ENCODE data around the gene PHRF1. TPM values are rescaled to one million over a fixed set of nuclear protein-coding genes. Genes with fewer than 3 reads are reported as not detected.

PHRF1 gene
- total RNA-seq, 2 donors from 2014 or later = 12.4 to 14.2 TPM

GRCh38 chr11:555227-555779, 21.0 kb upstream of the PHRF1 start:
- Histone ChIP-seq H3K4me1 (peaks cover 0 to 21% of the 10 kb centered on the region in 2 donors), H3K9me3 (no peaks in the 10 kb centered on the region), H3K27ac (no peak overlapping the region), H3K4me3 (peak overlapping the region; percentile 4 to 38), H3K36me3 (no peaks in the 10 kb centered on the region), H3K27me3 (peaks cover 17 to 36% of the 10 kb centered on the region in 2 donors)
- no peak for DNase-seq (ENCODE audit: low spot score)
- TF ChIP-seq CTCF (IDR thresholded peaks at IDR 0.05) = no peak

GRCh38 chr11:555780-556661, 20.2 kb upstream of the PHRF1 start:
- Histone ChIP-seq H3K4me3 (no peak overlapping the region), H3K36me3 (no peaks in the 10 kb centered on the region), H3K9me3 (no peaks in the 10 kb centered on the region), H3K27me3 (peaks cover 17 to 36% of the 10 kb centered on the region in 2 donors), H3K27ac (no peak overlapping the region), H3K4me1 (peaks cover 0 to 23% of the 10 kb centered on the region in 2 donors)
- no peak for DNase-seq (ENCODE audit: low spot score)
- no peak for TF ChIP-seq CTCF (IDR thresholded peaks at IDR 0.05)

- no peak overlapping the region for H3K4me3 ChIP-seq
- H3K27me3 ChIP-seq = peaks cover 17 to 36% of the 10 kb centered on the region in 2 donors
- no peak for DNase-seq (ENCODE audit: low spot score)
- no peaks in the 10 kb centered on the region for H3K36me3 ChIP-seq
- no peak overlapping the region for H3K27ac ChIP-seq
- no peaks in the 10 kb centered on the region for H3K9me3 ChIP-seq
- no peak for TF ChIP-seq CTCF (IDR thresholded peaks at IDR 0.05)
- H3K4me1 ChIP-seq = peaks cover 0 to 31% of the 10 kb centered on the region in 2 donors
Observed at GRCh38 chr11:556662-557256, 19.5 kb upstream of the PHRF1 start.

DNA sequence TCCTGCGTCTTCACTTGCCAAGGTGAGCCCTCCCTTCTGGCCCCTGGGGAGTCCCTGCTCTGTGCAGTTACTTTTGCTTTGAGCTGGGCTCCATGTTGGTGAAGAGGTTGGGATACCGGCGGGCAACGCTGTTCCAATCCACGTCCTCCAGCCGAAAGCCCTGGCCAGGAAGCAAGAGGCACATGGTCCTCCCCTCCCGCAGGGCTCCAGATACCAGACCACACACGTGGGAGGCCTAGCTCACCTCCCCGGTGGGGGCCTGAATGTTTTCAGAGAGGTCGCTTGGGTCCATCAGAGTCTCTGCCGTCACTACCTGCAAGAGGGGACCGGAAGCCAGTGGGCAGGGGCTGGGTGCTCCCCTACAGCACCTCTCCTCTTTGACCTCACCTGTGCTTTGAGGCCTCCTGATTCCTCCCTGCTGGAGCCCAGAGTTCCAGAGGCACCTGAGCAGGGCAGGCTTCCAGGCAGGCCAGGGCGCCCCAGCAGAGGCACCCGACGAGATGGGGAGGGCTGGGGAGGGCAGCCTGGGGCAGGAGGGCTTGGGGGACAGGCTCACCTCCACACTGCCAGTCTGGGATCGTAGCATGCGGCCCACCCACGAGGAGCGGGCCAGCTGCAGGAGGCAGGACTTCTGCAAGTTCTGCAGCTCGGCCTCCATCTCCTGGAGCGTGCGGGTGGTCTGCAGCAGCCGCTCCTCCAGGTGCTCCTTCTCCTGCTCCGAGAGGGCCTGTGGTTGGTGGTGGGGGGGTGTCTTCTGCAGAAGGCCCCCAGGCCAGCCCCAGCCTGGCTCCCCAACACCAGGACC, 18.7 kb upstream of the PHRF1 start:
- Histone ChIP-seq H3K4me1 (peaks cover 0 to 32% of the 10 kb centered on the region in 2 donors), H3K36me3 (no peaks in the 10 kb centered on the region), H3K27me3 (peaks cover 17 to 36% of the 10 kb centered on the region in 2 donors), H3K4me3 (no peak overlapping the region), H3K27ac (no peak overlapping the region), H3K9me3 (no peaks in the 10 kb centered on the region)
- no peak for TF ChIP-seq CTCF (IDR thresholded peaks at IDR 0.05)
- no peak for DNase-seq (ENCODE audit: low spot score)

- no peaks in the 10 kb centered on the region for H3K9me3 ChIP-seq
- no peaks in the 10 kb centered on the region for H3K36me3 ChIP-seq
- H3K27ac ChIP-seq = no peak overlapping the region
- H3K4me1 ChIP-seq = peaks cover 0 to 32% of the 10 kb centered on the region in 2 donors
- DNase-seq (ENCODE audit: low spot score) = no peak
- no peak for TF ChIP-seq CTCF (IDR thresholded peaks at IDR 0.05)
- H3K27me3 ChIP-seq = peaks cover 17 to 28% of the 10 kb centered on the region in 2 donors
- H3K4me3 ChIP-seq = no peak overlapping the region
Observed at GRCh38 chr11:558503-558902, 17.8 kb upstream of the PHRF1 start.

Data from right atrium auricular region (tissue), 2 donors.